Endodermal cell (in vitro differentiated cells): Measurements from ENCODE around the gene ACVR1C. TPM values are rescaled to one million over a fixed set of nuclear protein-coding genes. Genes with fewer than 3 reads are reported as not detected.

ENCODE experiments used
- DNase-seq: peaks from one replicate; pipeline ENCODE4 v3.0.0-alpha.2; 2017
- H3K27ac ChIP-seq: 2 replicates; pipeline ENCODE4 v1.5.1; 2013; ENCODE audit warnings: mild to moderate bottlenecking, low read depth, low read length, moderate library complexity
- H3K27me3 ChIP-seq: 2 replicates; pipeline ENCODE4 v1.6.1; 2013; ENCODE audit warnings: mild to moderate bottlenecking, low read length, moderate library complexity; ENCODE audit not compliant: insufficient read depth, control insufficient read depth, poor library complexity, severe bottlenecking
- H3K36me3 ChIP-seq: 2 replicates; pipeline ENCODE4 v1.7.0; 2013; ENCODE audit warnings: mild to moderate bottlenecking, low read length, moderate library complexity; ENCODE audit not compliant: control insufficient read depth, insufficient read depth
- H3K4me1 ChIP-seq: one replicate; pipeline ENCODE4 v1.7.0; 2013; ENCODE audit warnings: low read length; ENCODE audit not compliant: control insufficient read depth, insufficient read depth
- H3K4me3 ChIP-seq: 2 replicates; pipeline ENCODE4 v1.5.1; 2013; ENCODE audit warnings: mild to moderate bottlenecking, low read length, moderate library complexity
- H3K9ac ChIP-seq: 2 replicates; pipeline ENCODE4 v1.6.1; 2013; ENCODE audit warnings: mild to moderate bottlenecking, low read length, moderate library complexity; ENCODE audit not compliant: poor library complexity, severe bottlenecking; ENCODE audit errors: extremely low read depth
- H3K9me3 ChIP-seq: 2 replicates; pipeline ENCODE4 v1.6.1; 2013; ENCODE audit warnings: mild to moderate bottlenecking, low read length, moderate library complexity; ENCODE audit not compliant: control insufficient read depth
- H3K27ac Mint-ChIP-seq: 2 replicates; pipeline ENCODE4 v1.8.0; 2020; ENCODE audit warnings: mixed read lengths
- H3K27me3 Mint-ChIP-seq: 2 replicates; pipeline ENCODE4 v1.8.0; 2021; ENCODE audit warnings: mild to moderate bottlenecking, mixed read lengths; ENCODE audit not compliant: insufficient read depth
- H3K36me3 Mint-ChIP-seq: 2 replicates; pipeline ENCODE4 v1.8.0; 2020; ENCODE audit warnings: low read depth, mixed read lengths
- H3K4me1 Mint-ChIP-seq: 2 replicates; pipeline ENCODE4 v1.8.0; 2020; ENCODE audit warnings: mixed read lengths
- H3K4me3 Mint-ChIP-seq: 2 replicates; pipeline ENCODE4 v1.8.0; 2020; ENCODE audit warnings: mild to moderate bottlenecking, moderate library complexity, mixed read lengths
- H3K9me3 Mint-ChIP-seq: 2 replicates; pipeline ENCODE4 v1.8.0; 2020; ENCODE audit warnings: mild to moderate bottlenecking, mixed read lengths
- CTCF ChIP-seq: fragments of 200-600 bp; sonication (generic); conservative IDR thresholded peaks from 2 replicates; pipeline ENCODE4 v1.5.0; 2021; ENCODE audit warnings: antibody characterized with exemption, mild to moderate bottlenecking
- WGBS, 2 experiments: methylation state at CpG; one replicate each; pipeline versions ENCODE4 v1.1.5 to v1.1.7; 2013; ENCODE audit warnings: missing lambda C conversion rate in 2 of 2, mixed read lengths in 1 of 2; ENCODE audit not compliant: insufficient coverage in 1 of 2, insufficient read length in 1 of 2; 5-methylcytosine and 5-hydroxymethylcytosine counted together
- total RNA-seq, 2 donors: library from RNA; stranded (reverse); fragmentation: NEBNext Ultra II Directional in 1 of 2; extraction: Animal tissue kit (Norgen Biotek cat#: 25700) in 1 of 2; gene quantifications; 2 replicates in 1 of 2; 3 replicates in 1 of 2; pipeline ENCODE4 v1.2.1, GENCODE V29; 2021

Gene ACVR1C
- total RNA-seq, 2 donors from 2014 or later, result 0.59 to 0.69 TPM

- H3K9me3 ChIP-seq, result peaks cover 10% of the 10 kb centered on the region
- no peak for DNase-seq
- H3K9ac ChIP-seq, result no peak overlapping the region
- Mint-ChIP-seq H3K4me1 (no peaks in the 10 kb centered on the region), H3K36me3 (no peaks in the 10 kb centered on the region), H3K27me3 (peaks cover 2% of the 10 kb centered on the region), H3K4me3 (no peak overlapping the region), H3K9me3 (peaks cover 20% of the 10 kb centered on the region), H3K27ac (no peak overlapping the region)
- TF ChIP-seq CTCF, result no peak
- no peaks in the 10 kb centered on the region for H3K4me1 ChIP-seq
- no peak overlapping the region for H3K27ac ChIP-seq
- 89 to 100% methylated on average over 1 of the region's 2 CpGs for WGBS, 2 experiments
- H3K4me3 ChIP-seq, result no peak overlapping the region
- no peaks in the 10 kb centered on the region for H3K27me3 ChIP-seq
- H3K36me3 ChIP-seq, result no peaks in the 10 kb centered on the region
These were observed 118.9 kb downstream of the ACVR1C start for GRCh38 chr2:157509744-157510143.

- 97% methylated on average over 3 of the region's 3 CpGs; no CpG with 5 or more reads in 1 of the 2 experiments for WGBS, 2 experiments
- no peaks in the 10 kb centered on the region for H3K36me3 ChIP-seq
- H3K27me3 Mint-ChIP-seq, result peaks cover 2% of the 10 kb centered on the region
These were observed 120.0 kb downstream of the ACVR1C start for GRCh38 chr2:157508676-157509075.

GRCh38 chr2:157506586-157506985 lies 122.1 kb downstream of the ACVR1C start:
- H3K4me3 Mint-ChIP-seq, result no peak overlapping the region
- H3K4me1 Mint-ChIP-seq, result peaks cover 4% of the 10 kb centered on the region
- peaks cover 2% of the 10 kb centered on the region for H3K27me3 Mint-ChIP-seq
- Histone ChIP-seq H3K27me3 (no peaks in the 10 kb centered on the region), H3K4me3 (no peak overlapping the region), H3K27ac (no peak overlapping the region), H3K4me1 (no peaks in the 10 kb centered on the region), H3K9me3 (peaks cover 10% of the 10 kb centered on the region), H3K9ac (no peak overlapping the region), H3K36me3 (no peaks in the 10 kb centered on the region)
- DNase-seq, result no peak
- no peak overlapping the region for H3K27ac Mint-ChIP-seq
- TF ChIP-seq CTCF, result no peak
- H3K36me3 Mint-ChIP-seq, result no peaks in the 10 kb centered on the region
- peaks cover 18% of the 10 kb centered on the region for H3K9me3 Mint-ChIP-seq

More at GRCh38 chr2:157508676-157509075, 120.0 kb downstream of the ACVR1C start:
- no peak for DNase-seq
- H3K4me3 ChIP-seq, result no peak overlapping the region
- no peaks in the 10 kb centered on the region for H3K27me3 ChIP-seq
- no peaks in the 10 kb centered on the region for H3K36me3 Mint-ChIP-seq
- no peak overlapping the region for H3K9ac ChIP-seq
- H3K4me3 Mint-ChIP-seq, result no peak overlapping the region
- H3K27ac ChIP-seq, result no peak overlapping the region
- no peaks in the 10 kb centered on the region for H3K4me1 ChIP-seq
- peaks cover 3% of the 10 kb centered on the region for H3K4me1 Mint-ChIP-seq
- H3K27ac Mint-ChIP-seq, result no peak overlapping the region
- peaks cover 10% of the 10 kb centered on the region for H3K9me3 ChIP-seq
- no peak for TF ChIP-seq CTCF
- H3K9me3 Mint-ChIP-seq, result peaks cover 18% of the 10 kb centered on the region
